PC-3 (cell line): ENCODE results near the gene GATA2.

Experiments
- EZH2 ChIP-seq: fragments of 300-600 bp; sonication (generic); IDR thresholded peaks from one replicate; pipeline ENCODE4 v1.6.1; 2017; ENCODE audit warnings: antibody characterized with exemption, mild to moderate bottlenecking, low read length; ENCODE audit not compliant: unreplicated experiment
- EZH2phosphoT487 ChIP-seq: fragments of 300-600 bp; sonication (generic); IDR thresholded peaks from 2 replicates; pipeline ENCODE4 v1.6.1; 2018; ENCODE audit warnings: mild to moderate bottlenecking, antibody characterized with exemption, low read length, borderline replicate concordance
- TF ChIP-seq, protein P1 (sequence below): fragments of 300-600 bp; sonication (generic); conservative IDR thresholded peaks from 2 replicates; pipeline ENCODE4 v1.5.1; 2017; ENCODE audit warnings: antibody characterized with exemption, low read depth, mild to moderate bottlenecking, low read length

DNA sequence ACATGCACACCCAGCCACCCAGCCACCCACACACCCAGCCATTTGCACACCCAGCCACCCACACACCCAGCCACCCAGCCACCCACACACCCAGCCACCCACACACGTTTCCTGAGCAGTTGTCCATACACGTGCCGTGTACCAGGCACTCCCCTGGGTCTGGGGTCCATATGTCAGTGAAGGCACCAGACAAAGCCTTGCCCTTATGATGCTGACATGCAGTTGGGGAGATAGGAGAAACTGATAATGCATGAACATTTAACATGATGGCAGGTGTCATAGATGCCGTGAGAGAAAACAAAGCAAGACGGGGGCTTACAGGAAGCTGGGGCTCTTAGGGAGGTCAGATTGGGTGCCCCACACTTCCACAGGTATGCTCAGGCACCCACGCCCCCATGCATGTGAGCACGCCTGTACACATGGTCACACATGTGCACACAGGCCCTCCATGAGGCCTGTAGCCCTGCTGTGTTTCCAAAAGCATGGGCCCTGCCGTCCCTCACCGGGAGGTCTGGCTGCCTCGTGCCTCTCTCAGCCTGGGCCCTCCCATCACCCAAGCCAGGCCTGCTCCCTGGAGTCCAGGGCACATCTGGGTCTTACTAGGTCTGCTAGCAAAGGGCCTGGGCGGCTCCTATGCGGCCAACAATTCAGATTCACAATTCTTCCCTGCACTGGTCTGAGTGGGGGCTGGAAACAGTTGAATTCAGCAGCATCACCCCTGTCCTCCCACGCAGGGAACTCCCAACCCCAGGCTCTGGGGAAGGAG lies 22.7 kb downstream of the GATA2 start:
- TF ChIP-seq EZH2: no peak
- TF ChIP-seq, protein P1, sequence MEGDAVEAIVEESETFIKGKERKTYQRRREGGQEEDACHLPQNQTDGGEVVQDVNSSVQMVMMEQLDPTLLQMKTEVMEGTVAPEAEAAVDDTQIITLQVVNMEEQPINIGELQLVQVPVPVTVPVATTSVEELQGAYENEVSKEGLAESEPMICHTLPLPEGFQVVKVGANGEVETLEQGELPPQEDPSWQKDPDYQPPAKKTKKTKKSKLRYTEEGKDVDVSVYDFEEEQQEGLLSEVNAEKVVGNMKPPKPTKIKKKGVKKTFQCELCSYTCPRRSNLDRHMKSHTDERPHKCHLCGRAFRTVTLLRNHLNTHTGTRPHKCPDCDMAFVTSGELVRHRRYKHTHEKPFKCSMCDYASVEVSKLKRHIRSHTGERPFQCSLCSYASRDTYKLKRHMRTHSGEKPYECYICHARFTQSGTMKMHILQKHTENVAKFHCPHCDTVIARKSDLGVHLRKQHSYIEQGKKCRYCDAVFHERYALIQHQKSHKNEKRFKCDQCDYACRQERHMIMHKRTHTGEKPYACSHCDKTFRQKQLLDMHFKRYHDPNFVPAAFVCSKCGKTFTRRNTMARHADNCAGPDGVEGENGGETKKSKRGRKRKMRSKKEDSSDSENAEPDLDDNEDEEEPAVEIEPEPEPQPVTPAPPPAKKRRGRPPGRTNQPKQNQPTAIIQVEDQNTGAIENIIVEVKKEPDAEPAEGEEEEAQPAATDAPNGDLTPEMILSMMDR: no peak
- no peak for TF ChIP-seq EZH2phosphoT487
